Measurements from ENCODE around the gene KCTD20. TPM values are rescaled to one million over a fixed set of nuclear protein-coding genes. Genes with fewer than 3 reads are reported as not detected.

Gene KCTD20
- total RNA-seq, 4 donors from 2014 or later = 47.3 to 78.2 (median 63.0) TPM

- H3K4me3 ChIP-seq = no peak overlapping the region
- H3K36me3 ChIP-seq = no peaks in the 10 kb centered on the region
- H3K27ac ChIP-seq (replicated peaks in 1 of 4) = no peak overlapping the region
- no peaks in the 10 kb centered on the region for H3K9me3 ChIP-seq
- H3K27me3 ChIP-seq = no peaks in the 10 kb centered on the region
- no peaks in the 10 kb centered on the region for H3K4me1 ChIP-seq
- no peak for DNase-seq (ENCODE audit: extremely low spot score)
- intact Hi-C loops (cut with DNase I) = no loop called here
- 95% methylated on average over 4 of the region's 4 CpGs for WGBS
- TF ChIP-seq EP300 (IDR thresholded peaks at IDR 0.05) (no peak), POLR2A (IDR thresholded peaks at IDR 0.05; ENCODE audit: low read depth) (no peak), POLR2AphosphoS5 (IDR thresholded peaks at IDR 0.05) (no peak)
- TF ChIP-seq, protein P1, sequence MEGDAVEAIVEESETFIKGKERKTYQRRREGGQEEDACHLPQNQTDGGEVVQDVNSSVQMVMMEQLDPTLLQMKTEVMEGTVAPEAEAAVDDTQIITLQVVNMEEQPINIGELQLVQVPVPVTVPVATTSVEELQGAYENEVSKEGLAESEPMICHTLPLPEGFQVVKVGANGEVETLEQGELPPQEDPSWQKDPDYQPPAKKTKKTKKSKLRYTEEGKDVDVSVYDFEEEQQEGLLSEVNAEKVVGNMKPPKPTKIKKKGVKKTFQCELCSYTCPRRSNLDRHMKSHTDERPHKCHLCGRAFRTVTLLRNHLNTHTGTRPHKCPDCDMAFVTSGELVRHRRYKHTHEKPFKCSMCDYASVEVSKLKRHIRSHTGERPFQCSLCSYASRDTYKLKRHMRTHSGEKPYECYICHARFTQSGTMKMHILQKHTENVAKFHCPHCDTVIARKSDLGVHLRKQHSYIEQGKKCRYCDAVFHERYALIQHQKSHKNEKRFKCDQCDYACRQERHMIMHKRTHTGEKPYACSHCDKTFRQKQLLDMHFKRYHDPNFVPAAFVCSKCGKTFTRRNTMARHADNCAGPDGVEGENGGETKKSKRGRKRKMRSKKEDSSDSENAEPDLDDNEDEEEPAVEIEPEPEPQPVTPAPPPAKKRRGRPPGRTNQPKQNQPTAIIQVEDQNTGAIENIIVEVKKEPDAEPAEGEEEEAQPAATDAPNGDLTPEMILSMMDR (IDR thresholded peaks at IDR 0.05) = no peak
Measured at GRCh38 chr6:36413489-36414480, 29.0 kb upstream of the KCTD20 start.

GRCh38 chr6:36414481-36414880 lies 28.3 kb upstream of the KCTD20 start:
- Histone ChIP-seq H3K36me3 (no peaks in the 10 kb centered on the region), H3K9me3 (no peaks in the 10 kb centered on the region), H3K4me1 (no peaks in the 10 kb centered on the region), H3K4me3 (no peak overlapping the region), H3K27ac (replicated peaks in 1 of 4) (no peak overlapping the region), H3K27me3 (no peaks in the 10 kb centered on the region)
- WGBS = 53% methylated on average over 1 of the region's 1 CpG
- DNase-seq (ENCODE audit: extremely low spot score) = no peak
- intact Hi-C loops (cut with DNase I) = no loop called here
- TF ChIP-seq POLR2A (IDR thresholded peaks at IDR 0.05; ENCODE audit: low read depth) = no peak
- TF ChIP-seq POLR2AphosphoS5 (IDR thresholded peaks at IDR 0.05) = no peak
- no peak for TF ChIP-seq EP300 (IDR thresholded peaks at IDR 0.05)
- TF ChIP-seq, protein P1 (IDR thresholded peaks at IDR 0.05) = no peak

DNA sequence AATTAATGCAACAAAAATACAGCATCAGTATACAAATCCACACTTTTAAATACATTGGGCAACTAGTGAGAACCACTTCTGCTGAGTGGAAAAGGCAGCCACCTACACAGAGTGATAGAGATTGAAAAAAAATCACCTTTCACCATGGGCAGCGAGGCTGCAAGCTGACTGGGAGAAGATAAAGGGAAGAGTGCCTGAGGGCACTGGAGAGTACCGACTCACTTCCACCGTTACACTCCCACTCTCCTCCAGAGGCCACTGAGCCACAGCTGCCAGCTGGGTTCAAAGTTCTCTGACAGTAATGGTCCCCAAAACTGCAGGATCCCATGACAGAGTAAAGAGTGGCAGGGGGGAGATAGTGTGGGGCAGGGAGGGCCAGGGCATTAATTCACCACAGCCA lies 24.2 kb upstream of the KCTD20 start:
- 91% methylated on average over 3 of the region's 3 CpGs for WGBS
- TF ChIP-seq, protein P1 (IDR thresholded peaks at IDR 0.05) = no peak
- no peak for TF ChIP-seq POLR2A (IDR thresholded peaks at IDR 0.05; ENCODE audit: low read depth)
- no peak for TF ChIP-seq POLR2AphosphoS5 (IDR thresholded peaks at IDR 0.05)
- no peak for TF ChIP-seq EP300 (IDR thresholded peaks at IDR 0.05)
- intact Hi-C loops (cut with DNase I) = no loop called here
- H3K9me3 ChIP-seq = no peaks in the 10 kb centered on the region
- no peaks in the 10 kb centered on the region for H3K27me3 ChIP-seq
- no peaks in the 10 kb centered on the region for H3K36me3 ChIP-seq
- peaks cover 5 to 12% (median 8%) of the 10 kb centered on the region in 4 donors for H3K4me1 ChIP-seq
- no peak overlapping the region for H3K4me3 ChIP-seq
- no peak for DNase-seq (ENCODE audit: extremely low spot score)
- H3K27ac ChIP-seq (replicated peaks in 1 of 4) = no peak overlapping the region

DNA sequence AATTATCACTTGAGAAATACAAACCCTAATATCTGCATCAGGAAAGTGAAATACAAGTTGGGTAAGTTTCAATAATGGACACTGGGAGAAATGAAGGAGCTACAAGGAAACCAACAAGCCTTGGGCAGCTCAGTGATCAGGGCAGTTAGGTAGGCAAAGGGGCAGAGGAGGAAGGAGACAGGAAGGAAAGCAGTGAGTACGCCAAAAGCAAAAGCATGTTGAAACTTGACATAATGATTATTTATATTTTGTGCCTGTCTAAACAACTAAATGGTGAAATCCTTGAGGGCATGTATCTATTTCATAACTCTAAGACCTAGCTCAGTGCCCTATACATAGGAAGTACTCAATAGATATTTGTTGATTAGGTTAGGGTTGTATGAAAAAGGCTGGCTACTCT lies 23.5 kb upstream of the KCTD20 start:
- no peak for DNase-seq (ENCODE audit: extremely low spot score)
- no peak overlapping the region for H3K27ac ChIP-seq (replicated peaks in 1 of 4)
- no peaks in the 10 kb centered on the region for H3K36me3 ChIP-seq
- H3K4me1 ChIP-seq = peaks cover 5 to 15% (median 12%) of the 10 kb centered on the region in 4 donors
- H3K4me3 ChIP-seq = no peak overlapping the region
- no peaks in the 10 kb centered on the region for H3K27me3 ChIP-seq
- TF ChIP-seq POLR2AphosphoS5 (IDR thresholded peaks at IDR 0.05) (no peak), EP300 (IDR thresholded peaks at IDR 0.05) (no peak), POLR2A (IDR thresholded peaks at IDR 0.05; ENCODE audit: low read depth) (no peak)
- TF ChIP-seq, protein P1 (IDR thresholded peaks at IDR 0.05) = no peak
- 88% methylated on average over 1 of the region's 1 CpG for WGBS
- intact Hi-C loops (cut with DNase I) = no loop called here
- H3K9me3 ChIP-seq = no peaks in the 10 kb centered on the region
